Smooth muscle cell of the brain vasculature (primary cell): ENCODE measurements around the gene LPAR1.
"Not testable (repeated sequence)": the region's sequence is repeated elsewhere in the genome, so short reads cannot be mapped to it uniquely, and the experiment has no call there.

Experiments
- DNase-seq: peaks from one replicate; pipeline ENCODE4 v3.0.0-alpha.2; 2012; ENCODE audit warnings: low read depth, low spot score

LPAR1 gene

GRCh38 chr9:111038331-111039230 is at the start of gene LPAR1:
LPAR1 (minus strand) TSS chr9:111038470; CDS start chr9:110972117, 66,353 bp downstream.
- no peak for DNase-seq

- DNase-seq: no peak
Observed at GRCh38 chr9:111078391-111079038, 40.2 kb upstream of the LPAR1 start.

- no peak for DNase-seq
Observed at GRCh38 chr9:111076519-111076918, 38.2 kb upstream of the LPAR1 start.

GRCh38 chr9:111076042-111076441 is 37.8 kb upstream of the LPAR1 start:
- no peak for DNase-seq

- no peak for DNase-seq
Observed at GRCh38 chr9:111074395-111074794, 36.1 kb upstream of the LPAR1 start.

GRCh38 chr9:111069183-111069582 is 30.9 kb upstream of the LPAR1 start:
- no peak for DNase-seq

- DNase-seq: no peak
Observed at GRCh38 chr9:111068771-111069170, 30.5 kb upstream of the LPAR1 start.

- no peak for DNase-seq
Observed at GRCh38 chr9:111068383-111068730, 30.1 kb upstream of the LPAR1 start.

GRCh38 chr9:111066468-111066867 is 28.2 kb upstream of the LPAR1 start:
- DNase-seq: no peak

- DNase-seq: no peak
Observed at GRCh38 chr9:111065414-111065813, 27.1 kb upstream of the LPAR1 start.

GRCh38 chr9:111064160-111064837 is 26.0 kb upstream of the LPAR1 start:
- no peak for DNase-seq

- no peak for DNase-seq
Observed at GRCh38 chr9:111063332-111063731, 25.1 kb upstream of the LPAR1 start.

- no peak for DNase-seq
Observed at GRCh38 chr9:111058166-111058565, 19.9 kb upstream of the LPAR1 start.

GRCh38 chr9:111056538-111056937 is 18.3 kb upstream of the LPAR1 start:
- peak; percentile 36 for DNase-seq

- no peak for DNase-seq
Observed at GRCh38 chr9:111052791-111053190, 14.5 kb upstream of the LPAR1 start.

- no peak for DNase-seq
Observed at GRCh38 chr9:111051400-111051799, 13.1 kb upstream of the LPAR1 start.

GRCh38 chr9:111050819-111051218 is 12.5 kb upstream of the LPAR1 start:
- DNase-seq: no peak

- DNase-seq: not testable (repeated sequence)
Observed at GRCh38 chr9:111047287-111047686, 9.0 kb upstream of the LPAR1 start.

- DNase-seq: no peak
Observed at GRCh38 chr9:111041902-111042301, 3.6 kb upstream of the LPAR1 start.

GRCh38 chr9:111040494-111040893 is 2.2 kb upstream of the LPAR1 start:
- DNase-seq: no peak

- DNase-seq: no peak
Observed at GRCh38 chr9:111039231-111039906, 1.1 kb upstream of the LPAR1 start.
